Fibroblast of mammary gland (primary cell): ENCODE data around the gene WDR27.

Experiments
- DNase-seq: peaks from one replicate; pipeline ENCODE4 v3.0.0-alpha.2; 2010; ENCODE audit warnings: low read depth
- H3K4me3 ChIP-seq: 2 replicates; pipeline ENCODE4 v1.5.1; 2011; ENCODE audit warnings: low read depth, mild to moderate bottlenecking, low read length, moderate library complexity; ENCODE audit not compliant: control insufficient read depth
- TF ChIP-seq, protein P1 (sequence below): conservative IDR thresholded peaks from 2 replicates; pipeline ENCODE4 v1.5.1; 2011; ENCODE audit warnings: low read depth, low read length, inconsistent platforms; ENCODE audit not compliant: control insufficient read depth, insufficient read depth

Gene WDR27

DNA sequence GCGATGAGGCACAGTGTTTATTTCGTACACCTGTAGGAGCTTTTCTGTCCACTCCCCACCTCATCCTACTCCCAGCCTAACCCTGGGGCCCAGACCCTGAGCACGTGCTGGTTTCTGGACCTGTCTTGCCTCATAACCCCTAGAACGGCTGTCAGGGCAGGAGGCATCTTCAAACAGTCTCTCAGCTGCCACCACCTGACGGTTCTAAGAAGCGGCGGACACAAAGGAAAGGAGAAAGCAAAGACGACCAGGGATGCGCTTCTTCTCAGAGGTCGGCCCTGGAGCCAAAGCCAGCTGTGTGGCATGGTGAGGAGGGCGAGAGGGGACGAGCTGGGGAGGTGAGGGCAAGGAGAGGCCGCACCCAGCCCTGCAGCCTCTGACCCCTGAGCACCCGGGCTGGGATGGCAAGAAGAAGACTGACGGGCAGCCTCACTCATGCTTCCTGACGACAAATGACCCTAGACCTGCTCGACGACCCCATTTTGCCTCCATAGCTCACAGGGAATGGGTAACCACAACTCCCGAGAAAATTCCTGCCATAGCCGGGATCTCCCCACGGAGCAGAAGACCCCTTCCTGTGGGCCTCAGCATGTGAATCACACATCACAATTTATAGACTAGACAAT lies 62.1 kb downstream of the WDR27 start:
- TF ChIP-seq, protein P1, sequence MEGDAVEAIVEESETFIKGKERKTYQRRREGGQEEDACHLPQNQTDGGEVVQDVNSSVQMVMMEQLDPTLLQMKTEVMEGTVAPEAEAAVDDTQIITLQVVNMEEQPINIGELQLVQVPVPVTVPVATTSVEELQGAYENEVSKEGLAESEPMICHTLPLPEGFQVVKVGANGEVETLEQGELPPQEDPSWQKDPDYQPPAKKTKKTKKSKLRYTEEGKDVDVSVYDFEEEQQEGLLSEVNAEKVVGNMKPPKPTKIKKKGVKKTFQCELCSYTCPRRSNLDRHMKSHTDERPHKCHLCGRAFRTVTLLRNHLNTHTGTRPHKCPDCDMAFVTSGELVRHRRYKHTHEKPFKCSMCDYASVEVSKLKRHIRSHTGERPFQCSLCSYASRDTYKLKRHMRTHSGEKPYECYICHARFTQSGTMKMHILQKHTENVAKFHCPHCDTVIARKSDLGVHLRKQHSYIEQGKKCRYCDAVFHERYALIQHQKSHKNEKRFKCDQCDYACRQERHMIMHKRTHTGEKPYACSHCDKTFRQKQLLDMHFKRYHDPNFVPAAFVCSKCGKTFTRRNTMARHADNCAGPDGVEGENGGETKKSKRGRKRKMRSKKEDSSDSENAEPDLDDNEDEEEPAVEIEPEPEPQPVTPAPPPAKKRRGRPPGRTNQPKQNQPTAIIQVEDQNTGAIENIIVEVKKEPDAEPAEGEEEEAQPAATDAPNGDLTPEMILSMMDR, result no peak

DNA sequence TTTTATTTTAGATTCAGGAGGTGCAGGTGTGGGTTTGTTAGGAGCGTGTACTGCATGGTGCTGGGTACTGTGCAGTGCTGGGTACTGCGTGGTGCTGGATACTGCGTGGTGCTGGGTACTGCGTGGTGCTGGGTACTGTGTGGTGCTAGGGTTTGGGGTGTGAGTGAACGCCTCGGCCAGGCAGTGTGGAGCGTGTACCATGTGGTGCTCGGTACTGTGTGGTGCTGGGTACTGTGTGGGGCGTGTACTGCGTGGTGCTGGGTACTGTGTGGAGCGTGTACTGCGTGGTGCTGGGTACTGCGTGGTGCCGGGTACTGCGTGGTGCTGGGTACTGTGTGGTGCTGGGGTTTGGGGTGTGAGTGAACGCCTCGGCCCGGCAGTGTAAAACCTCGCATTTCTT lies 62.9 kb downstream of the WDR27 start:
- no peak for DNase-seq

More for the DNA sequence above, 62.1 kb downstream of the WDR27 start:
- DNase-seq, result no peak
- no peak overlapping the region for H3K4me3 ChIP-seq

DNA sequence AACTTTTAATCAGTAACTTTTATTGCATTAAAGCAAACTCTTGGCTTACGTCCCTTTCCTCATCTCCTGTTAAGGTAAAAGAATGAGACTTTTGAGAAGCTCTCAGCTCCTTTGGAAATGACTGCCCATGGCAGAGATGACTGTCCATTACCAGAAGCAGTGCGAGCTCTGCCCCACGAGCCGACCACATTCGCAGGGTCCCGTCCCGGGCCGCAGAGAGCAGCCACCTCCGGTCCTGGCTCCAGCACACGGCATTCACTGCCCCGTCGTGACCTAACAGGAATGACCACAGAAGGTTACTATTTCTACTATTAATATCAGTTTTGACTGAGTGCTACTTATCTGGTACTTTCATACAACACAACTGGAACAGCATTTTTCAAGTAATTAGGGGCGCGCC lies 63.4 kb downstream of the WDR27 start:
- TF ChIP-seq, protein P1, result no peak
- H3K4me3 ChIP-seq, result no peak overlapping the region
- DNase-seq, result no peak

More for the DNA sequence above, 62.9 kb downstream of the WDR27 start:
- H3K4me3 ChIP-seq, result no peak overlapping the region
- TF ChIP-seq, protein P1, result no peak

DNA sequence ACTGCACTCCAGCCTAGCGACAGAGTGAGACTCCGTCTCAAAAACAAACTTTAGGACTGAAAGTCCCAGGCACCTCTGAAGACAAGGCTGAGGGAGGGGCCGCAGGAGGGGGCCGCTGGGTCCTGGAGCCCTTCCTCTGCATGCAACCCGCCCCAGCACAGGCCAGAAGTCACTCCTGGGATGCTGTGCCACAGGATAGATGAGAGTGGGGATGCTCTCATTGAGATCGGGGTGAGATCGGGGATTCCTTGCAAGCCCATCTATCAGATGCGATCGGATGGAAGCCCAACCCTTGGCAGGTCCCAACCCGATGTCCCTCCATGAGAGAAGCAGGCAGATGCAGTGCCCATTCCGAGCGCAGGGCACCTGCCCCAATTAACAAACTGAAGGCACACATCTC lies 66.5 kb downstream of the WDR27 start:
- TF ChIP-seq, protein P1, result no peak
- no peak for DNase-seq
- H3K4me3 ChIP-seq, result no peak overlapping the region

DNA sequence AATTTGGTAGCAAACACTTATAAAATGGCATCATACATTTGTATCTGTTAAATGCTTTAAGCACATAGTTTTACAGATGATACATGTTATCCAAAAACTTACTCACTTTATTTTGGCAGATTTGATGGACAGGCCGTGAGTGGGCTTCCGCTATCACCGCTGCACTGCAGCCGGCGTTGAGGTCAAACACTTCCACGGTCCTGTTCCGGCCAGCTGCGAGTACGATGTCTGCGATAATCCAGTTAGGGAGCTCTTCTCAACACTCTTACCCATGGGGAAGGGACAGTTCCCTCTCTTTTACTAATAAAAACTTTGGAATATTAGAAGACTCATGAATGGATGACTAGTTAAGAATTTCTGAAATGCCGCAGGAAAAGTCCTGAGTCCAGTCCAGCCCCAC lies 69.0 kb downstream of the WDR27 start:
- H3K4me3 ChIP-seq, result no peak overlapping the region
- DNase-seq, result no peak
- TF ChIP-seq, protein P1, result no peak

DNA sequence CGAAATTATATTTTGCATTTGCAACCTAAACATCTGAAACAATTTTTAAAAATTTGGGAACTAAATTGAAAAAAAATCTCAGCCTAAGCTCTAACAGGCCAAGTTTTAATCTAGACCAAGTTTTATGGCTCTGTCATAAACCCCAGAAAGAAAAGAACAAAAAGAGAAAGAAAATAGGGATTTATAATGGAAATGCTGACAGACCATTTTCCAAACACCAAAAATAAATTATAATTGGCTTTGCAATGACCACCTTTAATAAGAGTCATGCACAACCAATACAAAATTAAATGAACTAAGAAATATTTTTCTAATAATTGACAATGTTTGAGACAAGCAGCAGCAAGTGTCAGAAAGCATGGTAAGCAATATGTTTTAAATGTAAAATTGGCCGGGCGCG lies 72.6 kb downstream of the WDR27 start:
- no peak for DNase-seq
- no peak overlapping the region for H3K4me3 ChIP-seq
- TF ChIP-seq, protein P1, result no peak
